Cardiac fibroblast (primary cell): Measurements from ENCODE around the gene CMTM4.

Experiments
- DNase-seq, 2 donors: peaks; one replicate each; pipeline versions ENCODE4 v3.0.0 to v3.0.0-alpha.2; 2010; ENCODE audit warnings: low read depth in 2 of 2
- H3K4me3 ChIP-seq, 2 donors: replicated peaks in 1 of 2; 1 replicate in 1 of 2; 2 replicates in 1 of 2; pipeline ENCODE4 v1.5.1; 2011; ENCODE audit warnings: low read depth in 2 of 2, low read length in 2 of 2, mild to moderate bottlenecking in 2 of 2, moderate library complexity in 1 of 2
- TF ChIP-seq, protein P1 (sequence below): IDR thresholded peaks from one replicate; pipeline ENCODE4 v1.5.1; 2011; ENCODE audit warnings: low read depth, mild to moderate bottlenecking, low read length, inconsistent platforms

Gene CMTM4

GRCh38 chr16:66656547-66656946, 40.0 kb downstream of the CMTM4 start:
- DNase-seq: peak in 1 of 2 donors; percentile 65
- TF ChIP-seq, protein P1, sequence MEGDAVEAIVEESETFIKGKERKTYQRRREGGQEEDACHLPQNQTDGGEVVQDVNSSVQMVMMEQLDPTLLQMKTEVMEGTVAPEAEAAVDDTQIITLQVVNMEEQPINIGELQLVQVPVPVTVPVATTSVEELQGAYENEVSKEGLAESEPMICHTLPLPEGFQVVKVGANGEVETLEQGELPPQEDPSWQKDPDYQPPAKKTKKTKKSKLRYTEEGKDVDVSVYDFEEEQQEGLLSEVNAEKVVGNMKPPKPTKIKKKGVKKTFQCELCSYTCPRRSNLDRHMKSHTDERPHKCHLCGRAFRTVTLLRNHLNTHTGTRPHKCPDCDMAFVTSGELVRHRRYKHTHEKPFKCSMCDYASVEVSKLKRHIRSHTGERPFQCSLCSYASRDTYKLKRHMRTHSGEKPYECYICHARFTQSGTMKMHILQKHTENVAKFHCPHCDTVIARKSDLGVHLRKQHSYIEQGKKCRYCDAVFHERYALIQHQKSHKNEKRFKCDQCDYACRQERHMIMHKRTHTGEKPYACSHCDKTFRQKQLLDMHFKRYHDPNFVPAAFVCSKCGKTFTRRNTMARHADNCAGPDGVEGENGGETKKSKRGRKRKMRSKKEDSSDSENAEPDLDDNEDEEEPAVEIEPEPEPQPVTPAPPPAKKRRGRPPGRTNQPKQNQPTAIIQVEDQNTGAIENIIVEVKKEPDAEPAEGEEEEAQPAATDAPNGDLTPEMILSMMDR: no peak
- no peak overlapping the region for H3K4me3 ChIP-seq

DNA sequence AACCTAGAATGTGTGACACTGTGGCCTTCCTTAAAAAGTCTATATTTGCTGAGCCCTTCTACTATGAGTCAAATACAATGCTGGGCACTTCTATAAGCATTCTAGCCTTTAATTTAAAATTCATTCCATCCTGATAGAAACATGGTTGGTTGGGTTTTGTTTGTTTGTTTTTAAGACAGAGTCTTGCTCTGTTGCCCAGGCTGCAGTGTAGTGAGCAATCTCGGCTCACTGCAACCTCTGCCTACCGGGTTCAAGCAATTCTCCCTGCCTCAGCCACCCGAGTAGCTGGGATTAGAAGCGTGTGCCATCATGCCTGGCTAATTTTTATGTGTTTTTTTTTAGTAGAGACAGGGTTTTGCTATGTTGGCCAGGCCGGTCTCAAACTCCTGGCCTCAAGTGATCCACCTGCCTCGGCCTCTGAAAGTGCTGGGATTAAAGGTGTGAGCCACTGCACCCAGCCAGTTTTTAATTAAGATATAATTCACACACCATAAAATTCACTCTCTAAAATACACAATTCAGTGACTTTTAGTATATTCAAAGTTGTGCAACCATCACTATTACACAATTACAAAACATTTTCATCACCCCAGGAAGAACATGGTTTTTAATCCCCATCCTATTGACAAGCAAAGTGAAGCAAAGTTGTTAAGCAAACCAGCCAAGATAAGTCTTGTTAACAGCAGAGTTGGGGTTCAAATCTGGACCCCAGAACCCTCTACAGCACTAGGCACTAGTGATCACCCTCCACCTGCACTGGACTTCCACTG, 42.8 kb downstream of the CMTM4 start:
- no peak overlapping the region for H3K4me3 ChIP-seq
- DNase-seq: peak in 1 of 2 donors; percentile 52
- TF ChIP-seq, protein P1: no peak

- TF ChIP-seq, protein P1: no peak
- H3K4me3 ChIP-seq: no peak overlapping the region
- DNase-seq: no peak
Measured at GRCh38 chr16:66652661-66653360, 43.7 kb downstream of the CMTM4 start.

DNA sequence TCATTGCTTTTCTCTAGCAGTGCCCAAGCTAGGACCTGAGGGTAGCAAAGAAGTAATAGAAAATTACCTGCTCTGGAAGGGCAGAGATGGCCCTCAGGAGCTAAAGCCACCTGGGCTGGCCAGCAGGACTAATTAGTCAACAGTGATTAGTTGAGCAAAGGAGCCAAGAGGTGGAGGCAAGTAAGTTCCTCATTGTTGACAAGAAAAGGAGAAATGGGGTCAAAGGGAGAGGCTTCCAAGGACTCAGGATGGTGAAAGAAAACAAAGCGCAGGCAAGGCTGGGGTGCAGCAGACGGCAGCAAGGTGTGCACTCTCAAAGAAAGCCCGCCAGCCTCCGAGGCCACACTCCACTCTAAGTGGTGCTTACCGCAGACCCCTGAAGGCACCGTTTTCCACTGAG, 44.6 kb downstream of the CMTM4 start:
- no peak for DNase-seq
- H3K4me3 ChIP-seq: no peak overlapping the region
- TF ChIP-seq, protein P1: no peak

DNA sequence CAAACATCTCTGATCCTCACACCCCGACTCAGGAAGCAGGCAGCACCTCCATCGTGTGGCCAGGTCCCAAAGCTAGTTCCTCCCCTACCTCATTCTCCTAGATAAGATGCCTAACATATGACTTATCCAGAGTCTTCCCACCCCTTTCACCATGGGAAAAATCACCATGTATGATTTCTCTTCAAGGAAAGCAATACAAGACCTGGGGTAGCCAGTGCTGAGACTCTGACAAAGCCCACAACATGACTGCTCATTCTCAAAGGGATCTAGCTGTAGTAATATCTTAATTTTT, 45.1 kb downstream of the CMTM4 start:
- TF ChIP-seq, protein P1: no peak
- DNase-seq: no peak

DNA sequence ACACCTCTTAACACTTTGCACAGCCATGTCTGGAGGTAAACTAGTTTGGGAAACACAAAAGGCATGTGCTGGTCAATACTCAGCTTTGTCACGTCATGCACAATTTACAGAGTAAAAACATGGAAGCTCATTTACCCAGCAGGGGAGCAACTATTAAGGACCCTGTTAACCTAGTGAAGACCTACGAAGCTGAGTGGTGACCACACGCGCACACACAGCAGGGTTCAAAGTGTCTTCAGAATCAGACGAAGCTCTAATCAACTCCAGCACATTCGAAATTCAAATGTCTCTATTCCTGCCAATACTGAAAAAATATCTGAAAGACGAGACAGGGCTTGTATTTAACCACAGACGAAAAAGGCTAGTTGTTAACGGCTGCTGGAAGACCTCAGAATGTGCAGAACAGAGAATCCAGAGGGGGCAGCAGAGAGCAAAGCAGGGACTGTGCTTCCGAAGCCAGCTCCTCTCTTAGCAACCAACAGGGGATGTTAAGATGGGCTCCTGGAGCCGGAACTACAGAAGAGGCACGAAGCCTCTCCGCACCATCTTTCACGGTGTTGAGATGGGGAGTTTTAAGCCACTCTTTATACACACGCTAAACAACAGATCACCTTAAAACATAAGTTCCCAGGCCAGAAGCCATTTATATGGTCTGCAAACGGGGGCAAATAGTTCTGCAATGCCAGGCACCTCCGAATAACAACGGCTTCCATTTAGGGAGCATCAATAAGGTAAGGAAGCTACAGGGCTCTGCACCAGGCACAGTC, 45.7 kb downstream of the CMTM4 start:
- no peak overlapping the region for H3K4me3 ChIP-seq
- DNase-seq: peak; percentile 87 to 88
- TF ChIP-seq, protein P1: peak; percentile 99

More for the DNA sequence above, 45.1 kb downstream of the CMTM4 start:
- no peak overlapping the region for H3K4me3 ChIP-seq
